K562 (cell line): Measurements from ENCODE around the gene C16orf78. TPM values are rescaled to one million over a fixed set of nuclear protein-coding genes. Genes with fewer than 3 reads are reported as not detected.

Experiments
- ATAC-seq: fragments of 200-7000 bp; cut with Tn5 transposase; 3 replicates; pipeline ENCODE4 v1.9.1; 2020; ENCODE audit warnings: moderate library complexity
- BruUV-seq: library from RNA; stranded (reverse); fragments of 400-500 nt; replicated peaks from 2 replicates; lab custom pipeline; 2021; lab: Mats Ljungman, UMichigan
- CTCF ChIA-PET: fragments of 300-600 bp; formaldehyde crosslinking; extraction: SDS; loops from one replicate; lab custom pipeline; 2021; ENCODE audit warnings: low intra/inter-chr PET ratio; lab: Yijun Ruan, JAX
- POLR2A ChIA-PET: fragments of 300-600, 350-650 bp; sonication (Branson Sonifier 250); formaldehyde crosslinking; extraction: SDS; loops from one replicate; lab custom pipeline; 2021; ENCODE audit warnings: antibody characterized with exemption, inconsistent platforms; lab: Yijun Ruan, JAX
- DNase-seq, 4 experiments: peaks; one replicate each; pipeline versions ENCODE4 v3.0.0 to v3.0.0-alpha.2; 2011 to 2018; ENCODE audit warnings: low spot score in 3 of 4, mixed read lengths in 3 of 4; ENCODE audit errors: extremely low read depth in 1 of 4
- FAIRE-seq: peaks from 2 replicates; lab custom pipeline; 2011; peaks lifted over from hg19 to GRCh38; lab: Jason Lieb, UNC
- H2AFZ ChIP-seq: 2 replicates; pipeline ENCODE4 v1.6.0; 2011; ENCODE audit warnings: low read depth, low read length, control low read depth, inconsistent platforms
- H3K27ac ChIP-seq: fragments of 200-600 bp; 3 replicates; pipeline ENCODE4 v1.8.0; 2011; ENCODE audit warnings: low read depth, mild to moderate bottlenecking, control low read depth, inconsistent platforms, low read length, moderate library complexity, mixed read lengths; ENCODE audit errors: extremely low read depth
- H3K27me3 ChIP-seq, 2 experiments: fragments of 300-600 bp in 1 of 2; 2 replicates in 1 of 2; 3 replicates in 1 of 2; pipeline versions ENCODE4 v1.6.0 to v1.8.0; 2011; ENCODE audit warnings: inconsistent platforms in 2 of 2, low read length in 2 of 2, mild to moderate bottlenecking in 1 of 2, mixed read lengths in 1 of 2, moderate library complexity in 1 of 2; ENCODE audit not compliant: control insufficient read depth in 2 of 2, insufficient read depth in 2 of 2
- H3K36me3 ChIP-seq: fragments of 300-600 bp; 3 replicates; pipeline ENCODE4 v1.8.0; 2011; ENCODE audit warnings: mild to moderate bottlenecking, low read length, inconsistent platforms; ENCODE audit not compliant: control insufficient read depth, insufficient read depth
- H3K4me1 ChIP-seq, 2 experiments: fragments of 200-600 bp in 1 of 2; replicated peaks in 1 of 2; 2 replicates in 1 of 2; 3 replicates in 1 of 2; pipeline versions ENCODE4 v1.5.1 to v1.8.0; 2011; ENCODE audit warnings: inconsistent platforms in 2 of 2, low read length in 2 of 2, mild to moderate bottlenecking in 1 of 2, mixed read lengths in 1 of 2, moderate library complexity in 1 of 2; ENCODE audit not compliant: control insufficient read depth in 2 of 2, insufficient read depth in 2 of 2
- H3K4me2 ChIP-seq: 2 replicates; pipeline ENCODE4 v1.6.1; 2011; ENCODE audit warnings: low read length, control low read depth, inconsistent platforms, mixed read lengths; ENCODE audit not compliant: insufficient read depth
- H3K4me3 ChIP-seq: fragments of 200-600 bp; sonication (generic), shearing (Covaris generic); 2 replicates; pipeline ENCODE4 v1.5.1; 2016; ENCODE audit warnings: control low read depth, inconsistent platforms
- H3K79me2 ChIP-seq: fragments of 200-600 bp; 3 replicates; pipeline ENCODE4 v1.8.0; 2011; ENCODE audit warnings: low read length, inconsistent platforms; ENCODE audit not compliant: control insufficient read depth, insufficient read depth
- H3K9ac ChIP-seq, 2 experiments: 2 replicates each; pipeline versions ENCODE4 v1.6.0 to v1.6.1; 2011; ENCODE audit warnings: low read depth in 2 of 2, low read length in 2 of 2, control low read depth in 1 of 2, inconsistent platforms in 1 of 2, mild to moderate bottlenecking in 1 of 2, mixed read lengths in 1 of 2; ENCODE audit not compliant: insufficient read depth in 1 of 2
- H3K9me1 ChIP-seq: one replicate; pipeline ENCODE4 v1.6.0; 2011; ENCODE audit warnings: inconsistent platforms, mild to moderate bottlenecking, low read length, moderate library complexity; ENCODE audit not compliant: control insufficient read depth, insufficient read depth
- H3K9me3 ChIP-seq: replicated peaks from 2 replicates; pipeline ENCODE4 v1.5.1; 2011; ENCODE audit warnings: low read depth, low read length, inconsistent platforms; ENCODE audit not compliant: control insufficient read depth, insufficient read depth
- H4K20me1 ChIP-seq: replicated peaks from 2 replicates; pipeline ENCODE4 v1.6.1; 2011; ENCODE audit warnings: low read length, inconsistent platforms, mixed read lengths; ENCODE audit not compliant: control insufficient read depth, insufficient read depth
- BACH1 ChIP-seq: fragments of 200-800 bp; sonication (Bioruptor generic); IDR thresholded peaks from 2 replicates; pipeline ENCODE4 v1.6.1; 2016; ENCODE audit warnings: missing genetic modification characterization, missing compliant biosample characterization
- DACH1 ChIP-seq: fragments of 450-650 bp; IDR thresholded peaks from 2 replicates; pipeline ENCODE4 v1.6.1; 2018; ENCODE audit not compliant: partially characterized antibody
- ETV6 ChIP-seq, 3 experiments: fragments of 150-350 bp in 1 of 3; sonication (generic) in 1 of 3; formaldehyde crosslinking in 1 of 3; IDR thresholded peaks; 2 replicates each; pipeline versions ENCODE4 v1.6.1 to v1.8.0; 2014 to 2022; ENCODE audit warnings: borderline replicate concordance in 2 of 3, low read depth in 2 of 3, antibody characterized with exemption in 1 of 3, low read length in 1 of 3, mild to moderate bottlenecking in 1 of 3, missing genetic modification reagents in 1 of 3
- EWSR1 ChIP-seq: fragments of 450-650 bp; IDR thresholded peaks from 2 replicates; pipeline ENCODE4 v1.6.1; 2018; ENCODE audit warnings: borderline replicate concordance, mild to moderate bottlenecking, low read depth, moderate library complexity; ENCODE audit not compliant: partially characterized antibody
- ZNF121 ChIP-seq: sonication (generic); formaldehyde crosslinking; conservative IDR thresholded peaks from 2 replicates; pipeline ENCODE4 v1.8.0; 2022; ENCODE audit warnings: missing genetic modification reagents
- ZNF232 ChIP-seq: sonication (generic); formaldehyde crosslinking; IDR thresholded peaks from 2 replicates; pipeline ENCODE4 v1.8.0; 2022; ENCODE audit warnings: mild to moderate bottlenecking, missing genetic modification reagents
- WGBS: fragments of 100-300 bp; shearing (Covaris generic); methylation state at CpG from one replicate; pipeline ENCODE4 v1.1.6; 2016; ENCODE audit warnings: low coverage, mixed read lengths; ENCODE audit not compliant: insufficient coverage; ENCODE audit errors: missing lambda C conversion rate; 5-methylcytosine and 5-hydroxymethylcytosine counted together
- in situ Hi-C: fragments of 300-500 bp; cut with MboI; formaldehyde crosslinking; loops from 4 replicates; pipeline ENCODE4 v1.15.0; 2018; ENCODE audit warnings: inconsistent platforms, mixed read lengths
- intact Hi-C: fragments of 100-400 bp; cut with micrococcal nuclease; formaldehyde crosslinking; loops from 2 replicates; pipeline ENCODE4 v1.14.2; 2022
- polyA plus RNA-seq, 8 experiments: library from polyadenylated mRNA; depleted of rRNA in 4 of 8; stranded (reverse) in 5 of 8; unstranded in 3 of 8; fragments of >200 nt; fragmentation: Nextera tagmentation in 2 of 8; fragmentation: Illumina TruSeq in 1 of 8; extraction: Ambion mirVana in 2 of 8; extraction: Trizol in 1 of 8; gene quantifications; 2 replicates each; pipeline versions ENCODE4 v1.2.1 to v1.2.3, GENCODE V29; 2011 to 2014; ENCODE audit warnings: inconsistent platforms in 1 of 8, missing spikeins in 1 of 8
- total RNA-seq, 7 experiments: library from RNA; depleted of rRNA in 6 of 7; stranded (reverse); fragments of >200 nt in 6 of 7; fragmentation: Illumina TruSeq in 2 of 7; extraction: Trizol in 2 of 7; gene quantifications; 2 replicates each; pipeline versions ENCODE4 v1.2.1 to v1.2.3, GENCODE V29; 2011 to 2021; ENCODE audit warnings: low replicate concordance in 1 of 7

C16orf78 gene
- total and polyA plus RNA-seq, 9 of the 15 experiments (the other 6 are each of a cell fraction or from before 2014, with no cell fraction given) = not detected

GRCh38 chr16:49416001-49416675 is 42.5 kb downstream of the C16orf78 start (continued):
- no peak for TF ChIP-seq ZNF232 (CRISPR knock-in tag)
- TF ChIP-seq EWSR1 = no peak
- no peak for TF ChIP-seq DACH1

DNA sequence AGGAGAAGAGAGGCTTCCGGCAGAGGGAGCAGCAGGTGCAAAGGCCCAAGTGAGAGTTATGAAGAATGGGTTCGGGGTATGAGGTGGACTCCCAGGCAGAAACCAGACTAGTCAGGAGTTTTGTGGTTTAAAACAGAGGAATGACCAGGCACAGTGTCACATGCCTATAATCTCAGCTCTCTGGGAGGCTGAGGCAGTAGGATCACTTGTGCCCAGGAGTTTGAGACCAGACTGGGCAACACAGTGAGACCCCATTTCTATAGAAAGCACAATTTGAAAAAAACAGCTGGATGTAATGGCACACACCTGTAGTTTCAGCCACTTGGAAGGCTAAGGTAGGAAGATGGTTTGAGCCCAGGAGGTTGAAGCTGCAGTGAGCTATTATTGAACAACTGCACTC is 43.8 kb downstream of the C16orf78 start:
- WGBS = 0% methylated on average over 2 of the region's 2 CpGs

More for the DNA sequence above, 43.8 kb downstream of the C16orf78 start:
- Histone ChIP-seq H3K4me1 (no peaks in the 10 kb centered on the region), H3K79me2 (no peaks in the 10 kb centered on the region), H3K27me3 (peaks cover 0 to 35% of the 10 kb centered on the region in 2 experiments; a peak in 2 of 5 replicates), H4K20me1 (no peaks in the 10 kb centered on the region), H3K27ac (no peak overlapping the region), H3K36me3 (no peaks in the 10 kb centered on the region), H3K4me3 (no peak overlapping the region), H3K9me1 (no peaks in the 10 kb centered on the region), H2AFZ (no peak overlapping the region), H3K4me2 (no peak overlapping the region), H3K9me3 (no peaks in the 10 kb centered on the region), H3K9ac (no peak overlapping the region)
- in situ Hi-C loops = no loop called here
- CTCF ChIA-PET = no interaction called here
- POLR2A ChIA-PET = no interaction called here
- intact Hi-C loops = no loop called here
- DNase-seq (no peak), ATAC-seq (no peak), FAIRE-seq (no peak)
- no TSS peak for BruUV-seq
- 0 out of 2 replicates have a peak, but pooled peaks have one; percentile 8 for TF ChIP-seq ZNF121 (CRISPR knock-in tag)
- TF ChIP-seq BACH1 = no peak
- no peak for TF ChIP-seq ETV6 (IDR thresholded peaks at IDR 0.05; ENCODE audit: borderline replicate concordance in 1 of 2, low read depth in 2 of 2, low read length in 1 of 2)
- TF ChIP-seq ETV6 (CRISPR knock-in tag; IDR thresholded peaks at IDR 0.05; ENCODE audit: borderline replicate concordance) = no peak
- TF ChIP-seq ZNF232 (CRISPR knock-in tag) = no peak
